DND-41 (cell line): ENCODE measurements around the gene NR6A1.

Experiments
- ATAC-seq: fragments of 200-7000 bp; cut with Tn5 transposase; 3 replicates; pipeline ENCODE4 v1.9.1; 2021; ENCODE audit warnings: low read depth; ENCODE audit not compliant: insufficient read depth
- DNase-seq: peaks from one replicate; pipeline ENCODE4 v3.0.0-alpha.2; 2020
- H2AFZ ChIP-seq: 2 replicates; pipeline ENCODE4 v1.6.0; 2012; ENCODE audit warnings: low read depth, low read length
- H3K27ac ChIP-seq: 2 replicates; pipeline ENCODE4 v1.5.1; 2012; ENCODE audit warnings: low read length, inconsistent platforms
- H3K27me3 ChIP-seq: fragments of 200-600 bp; sonication (generic); 2 replicates; pipeline ENCODE4 v1.6.0; 2012; ENCODE audit warnings: low read length, mild to moderate bottlenecking, inconsistent platforms; ENCODE audit not compliant: insufficient read depth, poor library complexity
- H3K36me3 ChIP-seq: 2 replicates; pipeline ENCODE4 v1.5.1; 2012; ENCODE audit warnings: low read length, inconsistent platforms; ENCODE audit not compliant: insufficient read depth
- H3K4me1 ChIP-seq: 2 replicates; pipeline ENCODE4 v1.5.1; 2012; ENCODE audit warnings: mild to moderate bottlenecking, low read length; ENCODE audit not compliant: insufficient read depth
- H3K4me2 ChIP-seq: 2 replicates; pipeline ENCODE4 v1.6.0; 2012; ENCODE audit warnings: mild to moderate bottlenecking, moderate library complexity, low read length, inconsistent platforms; ENCODE audit not compliant: insufficient read depth
- H3K4me3 ChIP-seq, 2 experiments: fragments of 200-600 bp in 1 of 2; shearing (Covaris generic) in 1 of 2; 2 replicates each; pipeline ENCODE4 v1.5.1; 2012 to 2016; ENCODE audit warnings: inconsistent platforms in 2 of 2, low read length in 2 of 2, mild to moderate bottlenecking in 2 of 2, low read depth in 1 of 2, moderate library complexity in 1 of 2
- H3K79me2 ChIP-seq: 2 replicates; pipeline ENCODE4 v1.6.0; 2012; ENCODE audit warnings: low read length, inconsistent platforms; ENCODE audit not compliant: insufficient read depth
- H3K9ac ChIP-seq: 2 replicates; pipeline ENCODE4 v1.6.0; 2012; ENCODE audit warnings: low read depth, mild to moderate bottlenecking, inconsistent platforms, low read length, moderate library complexity
- H3K9me3 ChIP-seq: 2 replicates; pipeline ENCODE4 v1.5.1; 2012; ENCODE audit warnings: low read length, moderate library complexity, mild to moderate bottlenecking, inconsistent platforms; ENCODE audit not compliant: insufficient read depth, severe bottlenecking
- H4K20me1 ChIP-seq: 2 replicates; pipeline ENCODE4 v1.6.0; 2012; ENCODE audit warnings: low read length; ENCODE audit not compliant: insufficient read depth
- EZH2 ChIP-seq: IDR thresholded peaks from 3 replicates; pipeline ENCODE4 v1.6.1; 2012; ENCODE audit warnings: borderline replicate concordance, low read depth, mild to moderate bottlenecking, moderate library complexity, low read length, inconsistent platforms; ENCODE audit not compliant: severe bottlenecking
- TF ChIP-seq, protein P1 (sequence below): IDR thresholded peaks from 2 replicates; pipeline ENCODE4 v1.5.1; 2012; ENCODE audit warnings: borderline replicate concordance, low read length, moderate library complexity, mild to moderate bottlenecking; ENCODE audit not compliant: poor library complexity, severe bottlenecking; ENCODE audit errors: extremely low read depth

Gene NR6A1

GRCh38 chr9:124797343-124798103 lies 26.4 kb upstream of the NR6A1 start:
- no peak overlapping the region for H3K4me2 ChIP-seq
- H3K4me1 ChIP-seq: no peaks in the 10 kb centered on the region
- no peaks in the 10 kb centered on the region for H3K79me2 ChIP-seq
- no peaks in the 10 kb centered on the region for H4K20me1 ChIP-seq
- no peaks in the 10 kb centered on the region for H3K36me3 ChIP-seq
- TF ChIP-seq, protein P1, sequence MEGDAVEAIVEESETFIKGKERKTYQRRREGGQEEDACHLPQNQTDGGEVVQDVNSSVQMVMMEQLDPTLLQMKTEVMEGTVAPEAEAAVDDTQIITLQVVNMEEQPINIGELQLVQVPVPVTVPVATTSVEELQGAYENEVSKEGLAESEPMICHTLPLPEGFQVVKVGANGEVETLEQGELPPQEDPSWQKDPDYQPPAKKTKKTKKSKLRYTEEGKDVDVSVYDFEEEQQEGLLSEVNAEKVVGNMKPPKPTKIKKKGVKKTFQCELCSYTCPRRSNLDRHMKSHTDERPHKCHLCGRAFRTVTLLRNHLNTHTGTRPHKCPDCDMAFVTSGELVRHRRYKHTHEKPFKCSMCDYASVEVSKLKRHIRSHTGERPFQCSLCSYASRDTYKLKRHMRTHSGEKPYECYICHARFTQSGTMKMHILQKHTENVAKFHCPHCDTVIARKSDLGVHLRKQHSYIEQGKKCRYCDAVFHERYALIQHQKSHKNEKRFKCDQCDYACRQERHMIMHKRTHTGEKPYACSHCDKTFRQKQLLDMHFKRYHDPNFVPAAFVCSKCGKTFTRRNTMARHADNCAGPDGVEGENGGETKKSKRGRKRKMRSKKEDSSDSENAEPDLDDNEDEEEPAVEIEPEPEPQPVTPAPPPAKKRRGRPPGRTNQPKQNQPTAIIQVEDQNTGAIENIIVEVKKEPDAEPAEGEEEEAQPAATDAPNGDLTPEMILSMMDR: no peak
- TF ChIP-seq EZH2: no peak
- no peak overlapping the region for H2AFZ ChIP-seq
- H3K27me3 ChIP-seq: peaks cover 3% of the 10 kb centered on the region
- DNase-seq (no peak), ATAC-seq (no peak)
- no peaks in the 10 kb centered on the region for H3K9me3 ChIP-seq
- no peak overlapping the region for H3K27ac ChIP-seq
- no peak overlapping the region for H3K9ac ChIP-seq
- H3K4me3 ChIP-seq: no peak overlapping the region

- no peak overlapping the region for H3K27ac ChIP-seq
Observed at GRCh38 chr9:124795881-124796431, 24.8 kb upstream of the NR6A1 start.

GRCh38 chr9:124794902-124795491 lies 23.9 kb upstream of the NR6A1 start:
- H3K4me1 ChIP-seq: no peaks in the 10 kb centered on the region
- H3K27ac ChIP-seq: no peak overlapping the region
- no peaks in the 10 kb centered on the region for H4K20me1 ChIP-seq
- H3K4me3 ChIP-seq: no peak overlapping the region
- no peaks in the 10 kb centered on the region for H3K9me3 ChIP-seq
- ATAC-seq (no peak), DNase-seq (no peak)
- TF ChIP-seq, protein P1: peak; percentile 7
- TF ChIP-seq EZH2: no peak
- no peaks in the 10 kb centered on the region for H3K79me2 ChIP-seq
- H3K4me2 ChIP-seq: no peak overlapping the region
- no peak overlapping the region for H3K9ac ChIP-seq
- H3K36me3 ChIP-seq: no peaks in the 10 kb centered on the region
- H2AFZ ChIP-seq: no peak overlapping the region
- no peaks in the 10 kb centered on the region for H3K27me3 ChIP-seq

More at GRCh38 chr9:124795881-124796431, 24.8 kb upstream of the NR6A1 start:
- Histone ChIP-seq H3K4me3 (no peak overlapping the region), H3K9me3 (no peaks in the 10 kb centered on the region), H4K20me1 (no peaks in the 10 kb centered on the region), H3K27me3 (no peaks in the 10 kb centered on the region), H3K36me3 (no peaks in the 10 kb centered on the region), H3K9ac (no peak overlapping the region), H3K4me2 (no peak overlapping the region), H3K79me2 (no peaks in the 10 kb centered on the region), H2AFZ (no peak overlapping the region), H3K4me1 (no peaks in the 10 kb centered on the region)
- DNase-seq (no peak), ATAC-seq (no peak)
- TF ChIP-seq, protein P1: no peak
- no peak for TF ChIP-seq EZH2
